GM12878 (cell line): Measurements from ENCODE around the gene MYCBP. TPM values are rescaled to one million over a fixed set of nuclear protein-coding genes. Genes with fewer than 3 reads are reported as not detected.
A peak's percentile ranks its signal among the peaks of the same experiment; 100 is the strongest.

Experiments used
- BACH1 ChIP-seq: fragments of 450-650 bp; IDR thresholded peaks from 2 replicates; pipeline ENCODE4 v1.6.1; 2017; ENCODE audit warnings: mild to moderate bottlenecking, borderline replicate concordance
- CHD1 ChIP-seq: IDR thresholded peaks from 2 replicates; pipeline ENCODE4 v1.6.1; 2012; ENCODE audit warnings: low read depth, low read length, improper control_type of control experiment
- CHD2 ChIP-seq: IDR thresholded peaks from 2 replicates; pipeline ENCODE4 v1.6.1; 2011; ENCODE audit warnings: low read depth, low read length, improper control_type of control experiment, borderline replicate concordance
- CHD4 ChIP-seq: fragments of 200-600 bp; sonication (generic); IDR thresholded peaks from 2 replicates; pipeline ENCODE4 v1.6.1; 2016; ENCODE audit warnings: mild to moderate bottlenecking
- IKZF1 ChIP-seq: fragments of 450-650 bp; conservative IDR thresholded peaks from 2 replicates; pipeline ENCODE4 v1.6.1; 2017; ENCODE audit warnings: antibody characterized with exemption, mild to moderate bottlenecking
- IRF4 ChIP-seq: IDR thresholded peaks from 2 replicates; pipeline ENCODE4 v1.6.1; 2011; ENCODE audit warnings: low read depth, low read length
- POLR2A ChIP-seq: IDR thresholded peaks from 2 replicates; pipeline ENCODE4 v1.6.1; 2011; ENCODE audit warnings: low read depth, mild to moderate bottlenecking, low read length
- RAD21 ChIP-seq: IDR thresholded peaks from 2 replicates; pipeline ENCODE4 v1.6.1; 2011; ENCODE audit warnings: mild to moderate bottlenecking, low read depth, low read length, moderate library complexity; ENCODE audit not compliant: insufficient read depth
- SIX5 ChIP-seq: IDR thresholded peaks from 2 replicates; pipeline ENCODE4 v1.6.1; 2011; ENCODE audit warnings: mild to moderate bottlenecking, low read depth, low read length, moderate library complexity; ENCODE audit not compliant: severe bottlenecking
- TARDBP ChIP-seq: IDR thresholded peaks from 2 replicates; pipeline ENCODE4 v1.6.1; 2016; ENCODE audit warnings: borderline replicate concordance
- TBL1XR1 ChIP-seq: IDR thresholded peaks from 2 replicates; pipeline ENCODE4 v1.6.1; 2012; ENCODE audit warnings: low read depth, low read length, improper control_type of control experiment
- TCF12 ChIP-seq: IDR thresholded peaks from 2 replicates; pipeline ENCODE4 v1.6.1; 2011; ENCODE audit warnings: low read depth, mild to moderate bottlenecking, low read length
- WRNIP1 ChIP-seq: IDR thresholded peaks from 2 replicates; pipeline ENCODE4 v1.6.1; 2011; ENCODE audit warnings: low read depth, low read length, improper control_type of control experiment, borderline replicate concordance
- YBX1 ChIP-seq: fragments of 450-650 bp; IDR thresholded peaks from 2 replicates; pipeline ENCODE4 v1.6.1; 2016; ENCODE audit warnings: antibody characterized with exemption
- ZNF217 ChIP-seq: fragments of 450-650 bp; IDR thresholded peaks from 2 replicates; pipeline ENCODE4 v1.6.1; 2017; ENCODE audit warnings: antibody characterized with exemption, mild to moderate bottlenecking
- polyA plus RNA-seq, 11 experiments: library from polyadenylated mRNA; depleted of rRNA in 4 of 11; unstranded in 6 of 11; stranded (reverse) in 5 of 11; fragments of >200 nt; fragmentation: Nextera tagmentation in 4 of 11; fragmentation: Illumina TruSeq in 1 of 11; extraction: Ambion mirVana in 4 of 11; extraction: Trizol in 1 of 11; gene quantifications; 1 replicate in 1 of 11; 2 replicates in 10 of 11; pipeline versions ENCODE4 v1.2.1 to v1.2.3, GENCODE V29; 2011 to 2016; ENCODE audit warnings: inconsistent platforms in 2 of 11, missing spikeins in 2 of 11, low read depth in 1 of 11
- total RNA-seq, 4 experiments: library from RNA; depleted of rRNA in 3 of 4; stranded (reverse); fragments of >200 nt in 3 of 4; fragmentation: Illumina TruSeq in 1 of 4; extraction: Trizol in 1 of 4; gene quantifications; 2 replicates each; pipeline versions ENCODE4 v1.2.1 to v1.2.3, GENCODE V29; 2013 to 2021
- TF ChIP-seq, protein P1 (sequence below): IDR thresholded peaks from 2 replicates; pipeline ENCODE4 v1.6.1; 2012; ENCODE audit warnings: improper control_type of control experiment, low read depth, low read length; ENCODE audit not compliant: insufficient replicate concordance
- TF ChIP-seq, protein P2 (sequence below): fragments of 450-650 bp; IDR thresholded peaks from 2 replicates; pipeline ENCODE4 v1.6.1; 2017; ENCODE audit warnings: borderline replicate concordance
- TF ChIP-seq, protein P3 (sequence below): IDR thresholded peaks from 2 replicates; pipeline ENCODE4 v1.6.1; 2012; ENCODE audit warnings: mild to moderate bottlenecking, low read depth, low read length

Gene MYCBP
- total and polyA plus RNA-seq, 10 of the 15 experiments (the other 5 are each of a cell fraction or from before 2014, with no cell fraction given) = 26.1 to 210 (median 43.1) TPM

DNA sequence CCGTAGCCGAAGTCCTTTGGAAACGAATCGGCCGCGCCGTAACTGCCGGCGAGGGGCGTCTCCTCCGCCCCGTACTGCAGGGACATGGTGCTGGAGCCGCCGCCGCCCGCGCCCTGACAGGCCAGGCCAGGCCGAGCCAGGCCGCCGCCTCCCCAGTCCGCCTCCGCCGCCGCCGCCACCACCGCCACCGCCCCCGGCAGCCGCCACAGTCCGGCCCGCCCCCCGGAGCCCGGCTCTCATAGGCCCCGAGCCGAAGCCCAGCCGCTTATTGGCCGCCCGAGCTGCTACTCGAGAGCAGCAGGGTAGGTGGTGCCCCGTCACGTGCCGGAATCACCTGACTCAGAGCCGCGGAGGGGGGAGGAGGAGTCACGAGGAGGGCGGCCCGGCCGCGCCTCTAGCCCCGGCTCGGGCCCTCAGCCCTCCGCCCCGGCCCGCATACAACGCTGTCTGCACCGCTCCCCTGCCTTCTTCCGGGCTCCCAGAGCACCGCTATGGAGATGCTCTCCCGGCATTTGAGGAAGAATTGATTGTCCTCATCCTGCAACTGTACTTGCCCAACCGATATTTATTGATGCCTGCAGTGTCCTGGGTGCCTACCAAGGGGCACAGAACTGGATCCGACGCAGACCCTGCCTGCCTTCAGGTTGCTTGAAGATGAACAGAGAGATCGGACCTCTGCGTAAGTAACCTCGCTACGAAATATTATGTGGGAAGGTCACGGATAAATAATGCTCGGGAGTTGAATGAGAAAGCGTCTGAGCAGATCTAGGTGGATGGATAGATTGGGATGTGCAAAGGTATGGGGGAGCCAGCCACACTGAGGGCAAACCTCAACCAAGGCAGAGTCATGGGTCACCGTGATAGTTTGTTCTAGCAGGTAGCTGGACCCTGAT, 13.3 kb downstream of the MYCBP start, which contains the start of gene RRAGC (continued):
- no peak for TF ChIP-seq TARDBP
- no peak for TF ChIP-seq ZNF217
- TF ChIP-seq, protein P1, sequence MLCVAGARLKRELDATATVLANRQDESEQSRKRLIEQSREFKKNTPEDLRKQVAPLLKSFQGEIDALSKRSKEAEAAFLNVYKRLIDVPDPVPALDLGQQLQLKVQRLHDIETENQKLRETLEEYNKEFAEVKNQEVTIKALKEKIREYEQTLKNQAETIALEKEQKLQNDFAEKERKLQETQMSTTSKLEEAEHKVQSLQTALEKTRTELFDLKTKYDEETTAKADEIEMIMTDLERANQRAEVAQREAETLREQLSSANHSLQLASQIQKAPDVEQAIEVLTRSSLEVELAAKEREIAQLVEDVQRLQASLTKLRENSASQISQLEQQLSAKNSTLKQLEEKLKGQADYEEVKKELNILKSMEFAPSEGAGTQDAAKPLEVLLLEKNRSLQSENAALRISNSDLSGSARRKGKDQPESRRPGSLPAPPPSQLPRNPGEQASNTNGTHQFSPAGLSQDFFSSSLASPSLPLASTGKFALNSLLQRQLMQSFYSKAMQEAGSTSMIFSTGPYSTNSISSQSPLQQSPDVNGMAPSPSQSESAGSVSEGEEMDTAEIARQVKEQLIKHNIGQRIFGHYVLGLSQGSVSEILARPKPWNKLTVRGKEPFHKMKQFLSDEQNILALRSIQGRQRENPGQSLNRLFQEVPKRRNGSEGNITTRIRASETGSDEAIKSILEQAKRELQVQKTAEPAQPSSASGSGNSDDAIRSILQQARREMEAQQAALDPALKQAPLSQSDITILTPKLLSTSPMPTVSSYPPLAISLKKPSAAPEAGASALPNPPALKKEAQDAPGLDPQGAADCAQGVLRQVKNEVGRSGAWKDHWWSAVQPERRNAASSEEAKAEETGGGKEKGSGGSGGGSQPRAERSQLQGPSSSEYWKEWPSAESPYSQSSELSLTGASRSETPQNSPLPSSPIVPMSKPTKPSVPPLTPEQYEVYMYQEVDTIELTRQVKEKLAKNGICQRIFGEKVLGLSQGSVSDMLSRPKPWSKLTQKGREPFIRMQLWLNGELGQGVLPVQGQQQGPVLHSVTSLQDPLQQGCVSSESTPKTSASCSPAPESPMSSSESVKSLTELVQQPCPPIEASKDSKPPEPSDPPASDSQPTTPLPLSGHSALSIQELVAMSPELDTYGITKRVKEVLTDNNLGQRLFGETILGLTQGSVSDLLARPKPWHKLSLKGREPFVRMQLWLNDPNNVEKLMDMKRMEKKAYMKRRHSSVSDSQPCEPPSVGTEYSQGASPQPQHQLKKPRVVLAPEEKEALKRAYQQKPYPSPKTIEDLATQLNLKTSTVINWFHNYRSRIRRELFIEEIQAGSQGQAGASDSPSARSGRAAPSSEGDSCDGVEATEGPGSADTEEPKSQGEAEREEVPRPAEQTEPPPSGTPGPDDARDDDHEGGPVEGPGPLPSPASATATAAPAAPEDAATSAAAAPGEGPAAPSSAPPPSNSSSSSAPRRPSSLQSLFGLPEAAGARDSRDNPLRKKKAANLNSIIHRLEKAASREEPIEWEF = no peak
- TF ChIP-seq, protein P2, sequence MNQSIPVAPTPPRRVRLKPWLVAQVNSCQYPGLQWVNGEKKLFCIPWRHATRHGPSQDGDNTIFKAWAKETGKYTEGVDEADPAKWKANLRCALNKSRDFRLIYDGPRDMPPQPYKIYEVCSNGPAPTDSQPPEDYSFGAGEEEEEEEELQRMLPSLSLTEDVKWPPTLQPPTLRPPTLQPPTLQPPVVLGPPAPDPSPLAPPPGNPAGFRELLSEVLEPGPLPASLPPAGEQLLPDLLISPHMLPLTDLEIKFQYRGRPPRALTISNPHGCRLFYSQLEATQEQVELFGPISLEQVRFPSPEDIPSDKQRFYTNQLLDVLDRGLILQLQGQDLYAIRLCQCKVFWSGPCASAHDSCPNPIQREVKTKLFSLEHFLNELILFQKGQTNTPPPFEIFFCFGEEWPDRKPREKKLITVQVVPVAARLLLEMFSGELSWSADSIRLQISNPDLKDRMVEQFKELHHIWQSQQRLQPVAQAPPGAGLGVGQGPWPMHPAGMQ = no peak
- TF ChIP-seq BACH1 = 0 out of 2 replicates have a peak, but pooled peaks have one; percentile 22
- TF ChIP-seq TBL1XR1 = peak; percentile 37; the same call in 1 of the 2 replicates
- peak; percentile 13; the same call in 1 of the 2 replicates for TF ChIP-seq IKZF1
- TF ChIP-seq SIX5 = no peak
- peak; percentile 81 for TF ChIP-seq POLR2A
- TF ChIP-seq IRF4 = no peak
- no peak for TF ChIP-seq RAD21
- no peak for TF ChIP-seq TCF12
- peak; percentile 87; the same call in 1 of the 2 replicates for TF ChIP-seq CHD2
- TF ChIP-seq WRNIP1 = no peak
- TF ChIP-seq YBX1 = no peak
- no peak for TF ChIP-seq CHD1
- TF ChIP-seq, protein P3, sequence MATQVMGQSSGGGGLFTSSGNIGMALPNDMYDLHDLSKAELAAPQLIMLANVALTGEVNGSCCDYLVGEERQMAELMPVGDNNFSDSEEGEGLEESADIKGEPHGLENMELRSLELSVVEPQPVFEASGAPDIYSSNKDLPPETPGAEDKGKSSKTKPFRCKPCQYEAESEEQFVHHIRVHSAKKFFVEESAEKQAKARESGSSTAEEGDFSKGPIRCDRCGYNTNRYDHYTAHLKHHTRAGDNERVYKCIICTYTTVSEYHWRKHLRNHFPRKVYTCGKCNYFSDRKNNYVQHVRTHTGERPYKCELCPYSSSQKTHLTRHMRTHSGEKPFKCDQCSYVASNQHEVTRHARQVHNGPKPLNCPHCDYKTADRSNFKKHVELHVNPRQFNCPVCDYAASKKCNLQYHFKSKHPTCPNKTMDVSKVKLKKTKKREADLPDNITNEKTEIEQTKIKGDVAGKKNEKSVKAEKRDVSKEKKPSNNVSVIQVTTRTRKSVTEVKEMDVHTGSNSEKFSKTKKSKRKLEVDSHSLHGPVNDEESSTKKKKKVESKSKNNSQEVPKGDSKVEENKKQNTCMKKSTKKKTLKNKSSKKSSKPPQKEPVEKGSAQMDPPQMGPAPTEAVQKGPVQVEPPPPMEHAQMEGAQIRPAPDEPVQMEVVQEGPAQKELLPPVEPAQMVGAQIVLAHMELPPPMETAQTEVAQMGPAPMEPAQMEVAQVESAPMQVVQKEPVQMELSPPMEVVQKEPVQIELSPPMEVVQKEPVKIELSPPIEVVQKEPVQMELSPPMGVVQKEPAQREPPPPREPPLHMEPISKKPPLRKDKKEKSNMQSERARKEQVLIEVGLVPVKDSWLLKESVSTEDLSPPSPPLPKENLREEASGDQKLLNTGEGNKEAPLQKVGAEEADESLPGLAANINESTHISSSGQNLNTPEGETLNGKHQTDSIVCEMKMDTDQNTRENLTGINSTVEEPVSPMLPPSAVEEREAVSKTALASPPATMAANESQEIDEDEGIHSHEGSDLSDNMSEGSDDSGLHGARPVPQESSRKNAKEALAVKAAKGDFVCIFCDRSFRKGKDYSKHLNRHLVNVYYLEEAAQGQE = no peak
- TF ChIP-seq CHD4 = no peak
